ENCODE measurements around the gene RABGGTB.
"Not testable (repeated sequence)": the region's sequence is repeated elsewhere in the genome, so short reads cannot be mapped to it uniquely, and the experiment has no call there.

Gene RABGGTB

DNA sequence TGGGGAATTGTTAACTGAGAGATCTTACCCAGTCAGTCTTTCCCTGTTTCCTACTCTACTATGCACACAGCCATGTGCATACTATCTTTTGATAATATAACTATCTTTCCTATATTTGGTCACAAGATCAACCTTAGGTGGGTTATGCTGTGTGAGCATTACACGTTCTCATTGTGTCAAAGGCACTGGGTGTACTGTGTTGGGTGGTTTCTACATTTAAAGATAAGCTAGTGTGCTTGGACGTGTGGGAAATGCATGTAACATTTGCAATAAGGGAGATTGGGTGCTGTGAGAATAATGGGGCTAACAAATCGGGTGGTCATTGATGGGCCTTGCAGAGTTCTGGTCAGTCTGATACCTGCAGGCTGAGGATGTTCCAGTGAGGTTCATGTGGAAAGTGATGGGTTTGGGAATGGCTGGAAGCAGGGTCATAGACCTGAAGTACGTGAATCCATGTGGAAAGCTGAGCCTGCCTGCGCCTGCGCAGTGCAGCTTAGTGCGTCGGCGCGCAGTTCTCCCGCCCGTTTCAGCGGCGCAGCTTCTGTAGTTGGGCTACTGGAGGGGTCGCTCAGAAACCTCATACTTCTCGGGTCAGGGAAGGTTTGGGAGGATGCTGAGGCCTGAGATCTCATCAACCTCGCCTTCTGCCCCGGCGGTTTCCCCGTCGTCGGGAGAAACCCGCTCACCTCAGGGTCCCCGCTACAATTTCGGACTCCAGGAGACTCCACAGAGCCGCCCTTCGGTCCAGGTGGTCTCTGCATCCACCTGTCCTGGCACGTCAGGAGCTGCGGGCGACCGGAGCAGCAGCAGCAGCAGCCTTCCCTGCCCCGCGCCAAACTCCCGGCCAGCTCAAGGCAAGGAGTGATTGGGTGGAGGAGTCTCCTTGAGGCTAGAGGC, 10.6 kb downstream of the RABGGTB start, which contains the start of gene MSH4:
Gene MSH4, plus strand, starts transcription at position 507 of the 897 bp plus-strand sequence. Its CDS starts 104 bp downstream, at position 611.
- DNase-seq, result peak; percentile 16

DNA sequence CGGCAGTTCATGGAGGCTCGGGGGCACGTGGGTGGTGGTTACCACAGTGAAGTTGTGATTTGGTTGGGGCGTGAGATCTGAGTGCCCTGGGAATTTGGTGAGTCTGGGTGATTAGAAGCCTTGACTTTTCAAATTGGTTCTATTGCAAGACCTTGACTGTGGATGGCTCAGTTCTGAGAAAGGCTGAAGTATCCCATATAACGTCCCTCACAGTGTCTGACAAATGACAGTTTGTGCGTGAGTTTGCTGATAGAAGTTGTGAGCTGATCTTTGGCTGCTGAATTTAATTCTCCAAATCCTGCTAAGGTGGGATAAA, 11.2 kb downstream of the RABGGTB start:
- peak; percentile 35 for DNase-seq

DNA sequence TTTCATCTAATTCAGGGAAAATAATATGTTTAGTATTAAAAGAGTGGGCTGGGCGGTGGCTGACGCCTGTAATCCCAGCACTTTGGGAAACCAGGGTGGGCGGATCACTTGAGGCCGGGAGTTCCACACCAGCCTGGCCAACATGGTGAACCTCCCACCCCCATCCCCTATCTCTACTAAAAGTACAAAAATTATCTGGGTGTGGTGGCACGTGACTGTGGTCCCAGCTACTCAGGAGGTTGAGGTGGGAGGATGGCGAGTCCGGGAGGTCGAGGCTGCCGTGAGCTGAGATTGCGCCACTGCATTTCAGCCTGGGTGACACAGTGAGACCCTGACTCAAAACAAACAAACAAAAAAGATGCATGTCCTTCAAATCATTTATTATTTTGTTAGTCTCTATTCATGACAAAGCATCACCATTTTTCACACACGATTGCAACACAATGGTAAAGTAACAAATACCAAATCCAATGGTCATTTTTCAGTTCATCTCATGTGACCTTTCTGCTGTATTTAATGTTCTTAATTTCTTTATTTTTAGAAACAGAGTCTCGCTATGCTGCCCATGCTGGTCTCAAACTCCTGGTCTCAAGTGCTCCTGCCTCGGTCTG, 11.7 kb downstream of the RABGGTB start:
- DNase-seq, result no peak

DNA sequence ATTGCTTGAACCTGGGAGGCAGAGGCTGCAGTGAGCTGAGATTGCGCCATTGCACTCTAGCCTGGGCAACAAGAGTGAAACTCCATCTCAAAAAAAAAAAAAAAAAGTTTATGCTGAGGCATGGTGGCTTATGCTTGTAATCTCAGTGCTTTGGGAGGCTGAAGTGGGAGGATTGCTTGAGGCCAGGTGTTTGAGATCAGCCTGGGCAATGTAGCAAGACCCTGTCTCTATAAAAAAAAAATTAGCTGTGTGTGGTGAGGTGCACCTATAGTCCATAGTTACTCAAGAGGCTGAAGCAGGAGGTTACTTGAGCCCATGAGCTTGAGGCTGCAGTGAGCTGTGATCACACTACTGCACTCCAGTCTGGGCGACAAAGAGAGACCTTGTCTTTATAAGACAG, 15.4 kb downstream of the RABGGTB start:
- not testable (repeated sequence) for DNase-seq

DNA sequence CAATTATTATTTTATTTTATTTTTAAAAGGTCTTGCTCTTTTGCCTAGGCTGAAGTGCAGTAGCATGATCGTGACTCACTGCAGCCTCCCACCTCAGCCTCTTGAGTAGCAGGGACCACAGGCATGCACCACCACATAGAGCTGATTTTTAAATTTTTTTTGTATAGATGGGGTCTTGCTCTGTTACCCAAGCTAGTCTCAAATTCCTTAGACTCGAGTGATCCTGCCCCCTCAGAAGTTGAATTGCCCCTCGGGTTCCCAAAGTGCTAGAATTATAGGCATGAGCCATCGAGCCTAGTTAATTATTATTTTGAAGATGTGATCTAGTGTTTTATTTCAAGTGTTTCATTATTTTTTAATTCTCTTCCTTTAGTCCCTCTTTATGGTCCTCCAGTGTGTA, 22.9 kb downstream of the RABGGTB start:
- DNase-seq, result no peak

DNA sequence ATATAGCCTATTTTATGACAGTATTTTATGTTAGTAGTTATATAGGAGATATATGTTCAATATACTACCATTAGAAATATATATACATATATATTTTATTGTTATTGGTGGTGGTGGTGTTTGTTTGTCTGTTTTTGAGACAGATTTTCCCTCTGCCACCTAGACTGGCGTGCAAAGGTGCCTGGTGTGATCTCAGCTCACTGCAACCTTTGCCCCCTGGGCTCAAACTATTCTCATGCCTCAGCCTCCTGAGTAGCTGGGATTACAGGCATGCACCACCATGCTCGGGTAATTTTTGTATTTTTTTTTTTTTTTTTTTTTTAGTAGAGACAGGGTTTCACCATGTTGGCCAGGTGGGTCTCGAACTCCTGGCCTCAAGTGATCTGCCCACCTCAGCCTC, 24.1 kb downstream of the RABGGTB start:
- not testable (repeated sequence) for DNase-seq

DNA sequence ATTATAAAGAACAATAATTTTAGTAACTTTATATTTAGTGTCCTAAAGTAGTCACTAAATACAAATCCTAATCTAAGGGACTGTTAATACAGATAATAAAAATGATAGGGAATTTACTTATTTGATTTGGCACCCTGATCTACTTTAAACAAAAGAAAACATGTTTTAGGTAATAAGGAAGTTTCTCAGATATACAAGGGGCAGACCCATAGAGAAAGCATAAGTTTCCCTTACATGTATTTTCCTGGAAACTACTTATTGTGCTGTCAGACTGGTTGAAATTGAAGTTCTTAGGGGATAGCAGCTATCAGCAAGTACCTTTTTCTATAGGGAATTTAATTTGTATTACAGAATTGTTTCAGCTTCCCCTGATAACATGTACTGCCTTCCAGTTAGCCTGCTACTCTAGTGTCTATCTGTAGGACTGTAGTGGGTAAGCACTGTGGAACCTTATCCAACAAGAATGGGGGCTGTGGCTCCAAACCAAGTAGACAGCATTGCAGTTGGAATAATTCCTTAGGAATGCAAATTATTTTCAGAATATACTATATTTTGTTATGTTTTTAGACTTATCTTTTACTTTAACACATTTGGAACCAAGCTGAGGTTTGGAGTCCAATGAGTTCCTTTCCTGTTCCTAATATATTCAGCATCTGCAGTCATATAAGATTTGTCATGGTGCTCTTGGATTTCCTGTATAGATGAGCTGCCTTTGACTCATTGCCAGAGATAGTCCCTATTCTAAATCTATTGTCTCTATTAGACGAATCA, 25.3 kb downstream of the RABGGTB start:
- no peak for DNase-seq

DNA sequence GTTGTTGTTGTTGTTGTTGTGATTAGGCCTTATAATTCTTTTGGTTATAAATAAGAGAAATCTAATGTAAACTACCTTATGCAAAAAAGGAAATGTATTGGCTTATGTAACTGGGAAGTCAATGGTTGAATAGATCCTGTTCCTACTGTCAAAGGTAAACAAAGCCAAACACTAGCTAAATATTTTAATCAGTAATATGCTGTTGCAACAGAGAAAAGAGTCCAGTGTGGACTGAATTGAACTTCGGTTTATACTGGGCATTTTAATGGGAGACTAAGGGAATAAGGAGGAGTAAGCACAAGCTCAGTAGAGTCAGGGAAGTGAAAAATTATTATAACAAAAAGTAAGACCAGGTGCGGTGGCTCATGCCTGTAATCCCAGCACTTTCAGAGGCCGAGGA, 26.0 kb downstream of the RABGGTB start:
- DNase-seq, result no peak

DNA sequence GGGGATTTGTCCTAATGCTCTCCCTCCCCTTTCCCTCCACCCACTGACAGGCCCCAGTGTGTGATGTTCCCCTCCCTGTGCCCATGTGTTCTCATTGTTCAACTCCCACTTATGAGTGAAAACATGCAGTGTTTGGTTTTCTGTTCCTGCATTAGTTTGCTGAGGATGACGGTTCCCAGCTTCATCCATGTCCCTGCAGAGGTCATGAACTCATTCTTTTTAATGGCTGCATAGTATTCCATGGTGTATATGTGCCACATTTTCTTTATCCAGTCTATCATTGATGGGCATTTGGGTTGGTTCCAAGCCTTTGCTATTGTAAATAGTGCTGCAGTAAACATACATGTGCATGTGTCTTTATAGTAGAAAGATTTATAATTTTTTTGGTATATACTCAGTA, 37.5 kb downstream of the RABGGTB start:
- DNase-seq, result not testable (repeated sequence)

DNA sequence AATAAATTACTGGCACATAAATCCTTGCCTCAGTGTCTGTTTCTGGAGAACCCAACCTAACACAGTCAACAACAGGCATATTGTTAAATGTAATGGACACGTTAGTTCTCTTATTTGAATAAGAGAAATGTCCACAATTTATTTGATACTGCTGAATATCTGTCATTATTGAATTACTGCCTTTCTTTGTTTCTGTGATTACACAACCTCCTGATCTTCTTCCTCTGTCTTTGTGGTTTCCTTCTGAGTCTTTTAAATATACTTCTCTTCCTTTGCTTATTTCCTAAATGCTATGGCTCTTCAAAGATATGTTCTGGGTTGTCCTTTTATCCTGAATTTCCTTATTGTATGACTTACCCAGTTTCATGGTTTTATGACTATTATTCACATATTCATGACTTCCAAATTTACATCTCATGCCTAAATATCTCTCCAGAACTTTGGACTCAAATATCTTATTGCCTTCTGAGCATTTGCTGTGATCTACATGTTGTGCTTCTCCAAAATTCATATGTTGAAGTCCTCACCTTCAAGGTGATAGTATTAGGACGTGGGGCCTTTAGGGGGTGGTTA, 50.6 kb downstream of the RABGGTB start:
- DNase-seq, result peak; percentile 67

DNA sequence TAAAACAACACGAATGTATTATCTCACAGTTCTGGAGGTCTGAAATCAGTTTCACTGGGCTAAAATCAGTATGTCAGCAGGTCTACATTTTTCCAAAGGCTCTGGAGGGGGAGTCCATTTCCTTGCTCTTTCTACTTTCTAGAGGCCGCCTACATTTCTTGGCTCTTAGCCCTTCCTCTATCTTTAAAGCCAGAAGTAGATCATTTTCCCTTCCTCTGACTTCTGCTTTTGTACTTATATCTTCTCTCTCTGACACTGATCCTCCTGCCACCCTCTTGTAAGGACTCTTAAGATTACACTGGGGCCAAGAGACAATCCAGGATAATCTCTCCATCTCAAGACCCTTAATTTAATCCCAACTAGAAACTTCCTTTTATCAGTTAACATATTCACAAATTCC, 52.0 kb downstream of the RABGGTB start:
- peak; percentile 66 for DNase-seq

DNA sequence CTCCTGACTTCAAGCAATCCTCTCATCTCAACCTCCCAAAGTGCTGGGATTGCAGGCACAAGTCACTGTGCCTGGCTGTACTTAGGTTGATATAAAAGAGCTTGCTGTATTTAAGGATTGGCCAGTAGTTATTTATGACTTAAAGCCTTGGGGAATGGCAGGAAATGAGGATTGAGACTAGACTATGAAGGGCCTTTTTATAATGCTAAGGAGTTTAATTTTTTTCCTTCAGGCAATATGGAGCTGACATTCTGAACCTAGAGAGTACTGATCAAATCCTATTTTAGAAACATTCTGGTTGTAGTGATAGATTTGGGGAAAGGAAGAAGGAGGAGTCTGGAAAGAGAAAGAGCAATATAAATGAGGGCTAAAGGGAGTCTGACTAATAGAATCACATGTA, 55.4 kb downstream of the RABGGTB start:
- no peak for DNase-seq

Data from MV-4-11 (cell line).